GM18511 (cell line): ENCODE measurements around the gene PDE1C.

ENCODE experiments used
- ATAC-seq: cut with Tn5 transposase; IDR thresholded peaks from one replicate; pipeline ENCODE4 v1.9.1; 2021; ENCODE audit warnings: mild to moderate bottlenecking, moderate library complexity; ENCODE audit not compliant: unreplicated experiment

PDE1C gene

DNA sequence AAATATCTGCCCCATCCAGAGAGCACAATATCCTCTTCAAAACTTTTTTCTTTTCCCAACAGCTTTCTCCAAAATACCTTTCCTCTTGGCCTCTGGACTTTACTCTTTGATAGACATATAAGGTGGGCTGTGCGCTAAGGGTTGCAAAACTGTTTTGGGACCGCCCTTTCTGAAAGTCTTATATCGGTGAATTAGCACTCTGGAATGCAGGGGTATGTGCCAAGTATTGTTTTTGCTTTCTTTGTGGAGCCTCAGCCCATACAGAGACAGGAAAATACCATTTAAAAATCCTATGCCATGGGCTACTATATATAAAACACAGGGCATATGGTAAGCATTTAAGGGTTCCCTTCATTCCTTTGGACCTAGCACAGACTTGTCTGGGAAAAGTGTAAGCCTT, 345.5 kb downstream of the PDE1C start:
- ATAC-seq = no peak

DNA sequence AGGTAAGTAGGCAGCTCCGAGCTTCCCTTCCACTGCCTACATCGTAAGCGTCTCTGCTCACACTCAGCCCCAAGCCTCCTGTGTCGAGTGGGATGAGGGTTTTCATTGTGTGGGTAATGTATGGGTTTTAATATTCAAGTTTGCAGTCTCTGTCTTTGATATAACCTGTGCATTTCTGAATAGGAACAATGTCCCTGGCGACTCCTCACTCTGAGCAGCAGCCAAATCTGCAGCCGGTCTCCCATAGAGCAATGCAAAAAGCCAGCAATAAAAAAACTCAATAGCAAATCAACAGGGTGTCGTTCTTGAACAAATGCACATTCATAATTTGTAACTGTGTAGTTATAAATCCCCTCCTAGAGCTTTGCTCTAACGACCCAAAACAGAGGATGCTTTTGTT, 349.8 kb downstream of the PDE1C start:
- ATAC-seq = no peak

DNA sequence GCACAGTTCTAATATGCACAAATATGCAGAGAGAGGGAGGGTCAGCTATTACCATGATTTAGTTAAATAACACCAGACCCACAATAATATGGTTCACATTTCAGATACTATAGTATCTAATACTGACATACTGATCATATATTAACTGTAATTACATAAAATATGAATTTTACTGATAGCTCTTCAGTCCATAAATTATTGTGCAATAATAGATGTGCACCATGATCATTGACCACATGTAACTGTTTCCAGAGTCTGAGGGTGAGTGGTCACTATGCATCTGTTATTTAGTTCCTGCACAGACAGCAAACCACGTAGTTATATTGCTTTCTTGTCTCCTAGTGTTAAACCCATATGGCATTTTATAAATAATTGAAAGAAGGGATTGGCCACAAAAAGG, 353.9 kb downstream of the PDE1C start:
- ATAC-seq = no peak

DNA sequence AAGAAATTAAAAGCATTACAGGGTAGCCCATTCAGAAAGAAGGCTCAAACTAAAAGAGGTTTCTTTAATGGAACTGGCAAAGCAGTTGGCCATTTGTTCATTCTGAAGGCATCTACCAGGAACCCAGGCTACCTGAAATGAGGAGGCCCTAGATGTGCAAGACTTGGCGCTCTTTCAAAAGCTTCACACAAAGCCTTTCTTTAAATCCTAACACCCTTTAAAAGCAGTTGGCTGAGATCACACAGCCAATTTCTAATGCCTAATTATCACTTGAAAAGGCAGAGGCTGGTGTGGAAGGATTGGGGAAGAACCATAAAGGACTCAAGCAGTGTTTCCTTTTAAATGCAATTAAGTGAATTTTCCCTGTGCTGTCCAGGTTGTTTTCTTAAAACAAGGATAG, 360.0 kb downstream of the PDE1C start:
- no peak for ATAC-seq

DNA sequence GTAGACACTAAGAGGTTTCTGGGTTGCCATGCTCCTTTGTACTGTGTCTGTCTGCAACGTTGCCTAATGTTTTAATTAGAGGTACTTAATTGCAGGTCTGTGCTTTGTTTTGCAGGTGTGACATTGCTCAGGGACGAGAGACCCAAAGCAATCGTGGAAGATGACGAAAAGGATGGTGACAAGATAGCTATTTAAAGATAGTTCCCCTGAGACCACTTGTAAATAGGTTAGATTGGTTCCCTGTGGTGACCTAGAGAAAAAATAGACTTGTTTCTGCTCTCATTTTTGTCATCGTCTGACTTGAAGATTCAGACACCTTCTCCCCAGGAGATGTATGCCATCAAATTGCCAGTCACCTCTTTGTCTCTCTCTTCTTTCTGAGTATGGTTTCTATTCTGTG, 363.1 kb downstream of the PDE1C start:
- ATAC-seq = peak; percentile 55

DNA sequence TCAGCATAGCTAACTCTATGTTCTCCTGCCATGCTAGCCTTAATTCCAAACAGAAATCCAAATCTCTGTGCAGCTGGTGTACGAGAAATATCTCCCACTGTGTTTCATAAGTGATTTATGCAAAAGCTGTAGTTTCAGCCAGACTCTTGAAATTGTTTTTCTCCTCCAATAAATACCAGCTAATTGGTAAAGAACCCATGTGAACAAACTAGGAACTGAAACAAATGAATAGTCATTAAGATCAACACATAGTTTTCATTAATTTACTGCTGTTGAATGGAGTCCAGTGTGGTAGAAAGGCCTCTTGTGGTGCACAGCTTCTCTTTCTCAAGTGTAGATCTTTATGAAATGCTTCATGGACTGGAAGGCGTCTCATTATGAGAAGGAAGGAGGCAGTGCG, 364.8 kb downstream of the PDE1C start:
- ATAC-seq = peak; percentile 78

DNA sequence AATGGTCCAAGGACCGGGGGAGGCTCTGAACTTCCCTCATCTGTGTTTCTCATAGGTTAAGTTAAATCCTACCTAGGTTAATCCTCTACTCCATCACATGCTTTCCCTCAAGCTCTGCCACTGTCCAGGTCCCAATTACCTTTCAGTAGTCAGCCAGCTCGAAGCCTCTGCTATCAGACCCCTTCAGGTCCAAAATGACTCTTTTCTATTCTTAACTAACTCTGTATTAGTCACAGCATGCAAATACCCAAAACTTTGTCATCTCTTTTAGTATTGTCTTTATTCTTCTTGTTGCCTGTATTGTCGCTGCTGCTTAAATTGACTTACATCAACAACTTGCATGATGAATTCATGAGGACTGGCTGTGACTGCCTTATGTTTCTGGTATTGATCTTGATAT, 367.9 kb downstream of the PDE1C start:
- no peak for ATAC-seq
